DND-41 (cell line): ENCODE measurements around the gene ANKRD33.

Experiments
- CTCF ChIP-seq: IDR thresholded peaks from 2 replicates; pipeline ENCODE4 v1.5.1; 2012; ENCODE audit warnings: borderline replicate concordance, low read length, moderate library complexity, mild to moderate bottlenecking; ENCODE audit not compliant: poor library complexity, severe bottlenecking; ENCODE audit errors: extremely low read depth
- EZH2 ChIP-seq: IDR thresholded peaks from 3 replicates; pipeline ENCODE4 v1.6.1; 2012; ENCODE audit warnings: borderline replicate concordance, low read depth, mild to moderate bottlenecking, moderate library complexity, low read length, inconsistent platforms; ENCODE audit not compliant: severe bottlenecking

DNA sequence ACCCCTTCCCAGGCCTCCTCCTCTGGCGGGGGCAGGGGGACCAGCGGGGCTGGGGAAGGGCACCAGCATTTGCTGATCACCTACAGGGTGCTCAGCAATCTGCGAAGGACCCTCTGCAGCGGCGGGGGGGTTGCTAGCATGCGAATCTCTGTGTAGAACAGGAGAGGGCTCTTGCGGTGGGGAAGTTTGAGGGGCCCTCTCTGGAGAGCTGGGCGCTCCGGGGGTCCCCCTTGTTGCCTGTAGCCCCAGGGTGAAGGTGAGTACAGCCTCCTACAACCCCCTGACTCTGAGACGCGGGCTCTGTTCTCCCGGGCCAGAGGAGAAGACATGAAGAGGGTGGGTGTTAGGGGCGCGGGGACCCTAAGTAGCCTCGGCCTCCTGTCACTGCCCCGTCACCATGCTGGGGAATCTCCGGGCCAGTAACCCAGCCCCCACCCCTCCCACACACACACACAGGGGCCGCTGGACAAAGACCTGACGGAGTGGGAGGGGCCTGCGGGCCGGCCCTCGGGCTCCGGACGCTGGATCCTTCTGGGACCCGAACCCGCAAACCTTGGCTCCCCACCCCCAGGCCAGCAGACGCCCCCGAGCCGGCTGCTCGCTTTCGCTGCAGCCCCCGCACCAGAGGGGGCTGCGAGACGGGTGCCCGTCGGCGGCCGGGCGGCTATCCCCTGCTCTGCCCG, 40.1 kb upstream of the ANKRD33 start:
- TF ChIP-seq CTCF = no peak
- TF ChIP-seq EZH2 = no peak
